GM18858 (cell line): ENCODE measurements around the gene AOX1.
"Not testable (repeated sequence)": the region's sequence is repeated elsewhere in the genome, so short reads cannot be mapped to it uniquely, and the experiment has no call there.

Source experiments
- ATAC-seq: cut with Tn5 transposase; IDR thresholded peaks from one replicate; pipeline ENCODE4 v1.9.1; 2021; ENCODE audit not compliant: unreplicated experiment

The AOX1 gene

DNA sequence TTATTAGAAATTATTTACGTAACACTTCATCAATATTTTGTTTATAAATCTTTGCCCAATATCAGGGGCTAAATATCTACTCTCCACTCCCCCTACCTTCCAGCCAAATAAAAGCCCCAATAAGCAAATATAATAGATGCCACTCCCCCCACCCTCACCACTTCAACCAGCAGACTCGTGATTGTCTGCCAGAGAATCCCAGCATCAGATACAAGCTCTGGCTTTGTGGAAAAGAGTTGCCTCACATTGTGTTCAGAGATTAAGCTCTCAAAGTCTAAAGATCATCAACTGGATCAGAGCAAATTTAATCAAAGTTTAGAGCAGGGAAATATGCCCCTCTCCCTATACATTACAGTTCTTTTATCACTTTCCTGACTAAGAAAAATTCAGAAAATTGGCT, 39.5 kb downstream of the AOX1 start:
- ATAC-seq, result no peak

- no peak for ATAC-seq
These were observed 40.1 kb downstream of the AOX1 start for GRCh38 chr2:200625958-200626363.

DNA sequence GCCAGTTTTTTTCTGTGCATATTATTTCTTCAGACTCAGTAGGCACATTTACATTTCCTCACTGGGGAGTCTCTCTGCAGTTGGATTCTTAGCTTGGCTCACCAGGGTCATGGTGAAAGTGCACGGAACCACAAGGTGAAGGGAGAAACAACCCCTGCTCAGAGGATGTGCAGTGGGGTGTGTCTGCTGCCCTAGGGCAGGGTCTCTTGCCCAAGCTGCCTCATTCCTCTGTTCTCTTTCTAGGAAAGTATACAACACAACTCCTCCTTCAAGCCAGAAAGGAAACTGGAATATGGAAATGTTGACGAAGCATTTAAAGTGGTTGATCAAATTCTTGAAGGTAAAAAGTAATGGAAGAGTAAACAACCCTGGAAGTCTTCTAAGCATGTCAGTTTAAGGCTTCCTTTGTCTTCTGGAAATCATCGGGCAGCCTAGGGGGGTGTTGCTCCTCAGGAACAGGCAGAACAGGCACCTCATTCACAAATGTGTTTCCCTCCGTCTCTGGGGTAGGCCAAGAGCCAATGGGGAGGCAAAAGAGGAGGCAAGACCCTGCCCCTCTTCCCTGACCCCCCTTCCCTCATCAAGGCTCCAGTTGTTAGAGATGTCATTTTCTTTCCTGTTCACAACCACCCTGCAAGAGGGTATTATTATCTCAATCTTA, 41.4 kb downstream of the AOX1 start:
- ATAC-seq, result no peak

DNA sequence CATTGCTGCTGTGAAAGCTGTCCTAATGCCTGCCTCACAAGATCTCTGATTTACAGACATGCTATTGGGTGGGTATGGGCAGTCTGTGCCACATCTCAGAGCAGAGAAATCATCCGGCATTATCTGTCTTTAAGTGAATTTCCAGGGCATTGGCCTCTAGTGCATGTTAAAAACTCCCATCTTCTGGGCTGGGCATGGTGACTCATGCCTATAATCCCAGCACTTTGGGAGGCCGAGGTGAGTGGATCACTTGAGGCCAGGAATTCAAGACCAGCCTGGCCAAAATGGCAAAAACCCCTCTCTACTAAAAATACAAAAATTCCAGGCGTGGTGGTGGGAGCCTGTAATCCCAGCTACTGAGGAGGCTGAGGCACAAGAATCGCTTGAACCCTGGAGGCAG, 42.6 kb downstream of the AOX1 start:
- not testable (repeated sequence) for ATAC-seq

- no peak for ATAC-seq
These were observed 45.5 kb downstream of the AOX1 start for GRCh38 chr2:200631287-200631686.

DNA sequence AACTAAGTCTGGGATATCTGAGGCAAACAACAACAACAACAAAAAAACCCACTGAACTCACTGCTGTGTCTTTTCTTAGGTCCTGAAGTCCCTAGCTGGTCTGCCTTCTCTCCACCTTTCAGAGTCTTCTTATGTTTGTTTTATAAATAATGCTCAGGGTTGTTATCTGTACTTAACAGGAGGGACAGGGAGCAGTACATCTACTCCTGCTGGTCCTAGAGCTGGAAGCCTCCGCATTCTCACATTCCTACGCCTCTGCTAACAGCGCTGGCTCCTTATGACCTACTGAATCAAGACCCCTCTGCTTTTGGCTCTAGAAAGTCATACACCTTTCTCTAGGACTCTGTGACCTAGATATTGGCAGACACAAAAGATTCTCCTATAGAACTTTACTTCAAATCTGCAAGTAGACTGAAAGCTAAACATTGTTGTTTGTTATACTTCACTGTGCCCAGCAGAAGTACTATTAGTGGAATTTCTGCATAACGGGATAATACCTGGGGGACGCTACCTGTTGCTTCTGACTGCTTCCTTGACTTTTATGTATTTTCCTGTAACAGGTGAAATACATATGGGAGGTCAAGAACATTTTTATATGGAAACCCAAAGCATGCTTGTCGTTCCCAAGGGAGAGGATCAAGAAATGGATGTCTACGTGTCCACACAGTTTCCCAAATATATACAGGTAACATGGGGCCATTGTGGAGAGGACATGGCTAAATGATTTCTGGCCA, 48.6 kb downstream of the AOX1 start:
- ATAC-seq, result no peak

DNA sequence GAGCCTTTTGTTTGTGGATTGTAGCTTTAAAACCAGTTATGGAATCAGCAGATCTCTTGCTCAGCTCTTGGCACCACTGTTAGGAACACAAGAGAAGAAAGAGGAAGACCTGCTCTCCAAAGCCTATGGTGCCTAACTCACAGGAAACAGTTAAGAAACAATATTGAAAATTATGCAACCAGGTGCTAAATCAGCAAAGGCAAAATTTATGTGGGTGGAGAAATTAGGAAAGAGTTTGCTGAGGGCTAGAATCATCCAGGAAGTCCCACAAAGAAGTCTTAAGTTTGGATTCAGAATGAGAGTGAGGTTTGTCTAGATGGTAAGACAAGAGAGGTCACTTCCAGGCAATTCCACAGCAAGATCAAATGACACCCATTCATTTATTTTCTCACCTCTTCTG, 49.4 kb downstream of the AOX1 start:
- no peak for ATAC-seq

DNA sequence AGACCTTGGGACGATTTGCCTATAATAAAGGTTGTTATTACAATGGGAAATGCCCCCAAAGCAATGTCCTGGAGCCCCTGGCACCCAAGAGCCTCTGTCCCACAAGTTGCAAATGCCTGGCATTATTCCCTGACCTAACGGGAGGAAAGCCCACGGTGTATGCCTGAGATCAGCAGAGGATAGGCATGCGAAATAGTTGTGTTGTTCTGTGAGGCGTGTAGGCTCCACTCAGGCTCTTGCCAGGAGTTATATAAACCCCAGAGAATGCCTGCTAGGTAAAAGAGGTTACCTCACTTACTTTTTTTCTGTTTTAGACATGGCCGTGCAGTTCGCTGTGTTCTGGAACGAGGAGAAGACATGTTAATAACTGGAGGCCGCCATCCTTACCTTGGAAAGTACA, 52.1 kb downstream of the AOX1 start:
- ATAC-seq, result no peak

DNA sequence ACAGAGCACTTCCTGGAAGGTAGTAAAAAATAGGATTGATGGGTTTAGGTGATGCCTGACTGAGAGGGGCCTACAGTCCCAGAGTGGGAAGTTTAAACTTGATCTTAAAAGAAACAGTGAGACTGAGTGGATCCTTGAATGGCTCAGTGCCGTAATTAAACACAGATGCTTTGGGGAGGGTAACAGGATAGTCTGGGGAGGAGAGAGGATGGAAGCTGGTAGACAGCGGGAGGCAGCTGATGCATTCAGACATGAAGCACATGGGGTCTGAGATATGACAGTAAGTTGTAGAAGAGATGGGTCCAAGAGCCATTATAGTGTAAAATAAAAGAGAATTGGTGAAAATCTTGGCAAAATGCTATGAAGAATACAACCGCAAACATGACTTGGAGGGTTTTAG, 54.4 kb downstream of the AOX1 start:
- no peak for ATAC-seq

GRCh38 chr2:200640901-200641300, 55.1 kb downstream of the AOX1 start:
- ATAC-seq, result no peak

GRCh38 chr2:200648518-200649281, 62.9 kb downstream of the AOX1 start:
- not testable (repeated sequence) for ATAC-seq

DNA sequence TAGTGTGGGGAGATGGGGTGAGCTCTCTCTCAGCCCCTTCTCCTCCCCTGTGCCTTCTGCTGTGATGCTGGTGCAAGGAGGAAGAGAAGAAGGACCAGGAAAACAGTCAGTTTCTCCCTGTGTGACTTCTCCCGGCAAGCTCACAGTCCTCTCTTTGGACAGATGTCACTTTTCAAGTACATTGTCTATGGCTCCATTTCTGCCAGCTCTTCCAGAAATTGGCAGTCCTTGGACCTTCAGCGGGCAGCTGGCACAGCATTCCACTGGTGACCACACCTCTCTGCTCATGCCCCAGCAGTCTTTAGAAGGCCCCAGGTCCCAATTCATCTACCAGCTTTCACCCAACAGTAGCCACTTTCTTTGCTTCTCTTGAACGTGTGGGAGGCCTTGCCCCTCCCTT, 63.9 kb downstream of the AOX1 start:
- no peak for ATAC-seq

- ATAC-seq, result no peak
These were observed 64.4 kb downstream of the AOX1 start for GRCh38 chr2:200650195-200650594.

- ATAC-seq, result no peak
These were observed 66.3 kb downstream of the AOX1 start for GRCh38 chr2:200652158-200652557.

GRCh38 chr2:200653021-200653420, 67.2 kb downstream of the AOX1 start:
- ATAC-seq, result no peak

DNA sequence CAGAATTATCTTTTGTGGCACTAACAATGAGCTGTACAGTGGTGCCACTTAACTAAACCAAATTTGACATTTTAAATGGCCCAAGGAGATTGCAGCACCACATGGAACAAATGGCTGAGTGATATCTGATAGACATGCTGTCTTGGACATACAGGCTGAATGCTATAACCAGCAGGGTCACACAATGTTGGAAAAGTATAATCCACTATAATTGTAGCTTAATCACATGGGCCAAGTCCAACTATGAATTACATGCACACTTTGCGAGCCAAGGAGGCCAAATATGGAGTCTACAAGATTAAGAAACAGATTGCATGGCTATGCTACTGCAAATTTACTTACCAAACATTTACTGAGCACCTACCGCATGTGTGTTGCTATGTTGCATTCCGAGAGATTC, 69.0 kb downstream of the AOX1 start:
- no peak for ATAC-seq

DNA sequence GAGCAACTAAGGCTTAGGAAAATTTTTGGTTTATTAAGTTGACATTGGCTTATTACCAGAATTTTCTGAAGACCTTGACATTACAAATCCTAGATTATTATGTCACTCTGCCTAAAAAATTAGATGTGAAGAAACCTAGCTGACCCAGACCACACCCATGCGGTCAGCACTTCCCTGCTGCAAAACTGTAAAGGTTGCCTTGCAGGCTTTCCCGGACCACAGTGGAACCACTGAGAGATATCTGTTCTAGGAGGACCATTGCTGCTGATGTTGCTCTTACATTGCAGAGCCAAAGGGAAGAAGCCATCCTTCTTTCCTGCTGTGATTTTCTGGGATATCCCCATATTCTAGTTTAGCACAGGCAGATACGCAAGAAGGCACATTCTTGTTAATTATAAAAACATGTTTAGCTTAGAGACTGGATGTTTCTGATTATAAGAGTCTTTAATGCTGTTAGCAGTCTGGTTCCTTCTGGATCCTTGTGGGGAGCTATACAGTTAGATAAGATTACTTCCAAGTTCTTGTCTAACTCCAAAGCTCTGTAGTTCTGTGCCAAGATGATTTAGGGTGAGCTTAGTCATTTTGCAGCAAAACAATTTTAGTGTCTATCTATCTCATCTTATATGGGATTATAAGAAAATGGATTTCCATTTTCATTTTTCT, 70.2 kb downstream of the AOX1 start:
- ATAC-seq, result no peak

DNA sequence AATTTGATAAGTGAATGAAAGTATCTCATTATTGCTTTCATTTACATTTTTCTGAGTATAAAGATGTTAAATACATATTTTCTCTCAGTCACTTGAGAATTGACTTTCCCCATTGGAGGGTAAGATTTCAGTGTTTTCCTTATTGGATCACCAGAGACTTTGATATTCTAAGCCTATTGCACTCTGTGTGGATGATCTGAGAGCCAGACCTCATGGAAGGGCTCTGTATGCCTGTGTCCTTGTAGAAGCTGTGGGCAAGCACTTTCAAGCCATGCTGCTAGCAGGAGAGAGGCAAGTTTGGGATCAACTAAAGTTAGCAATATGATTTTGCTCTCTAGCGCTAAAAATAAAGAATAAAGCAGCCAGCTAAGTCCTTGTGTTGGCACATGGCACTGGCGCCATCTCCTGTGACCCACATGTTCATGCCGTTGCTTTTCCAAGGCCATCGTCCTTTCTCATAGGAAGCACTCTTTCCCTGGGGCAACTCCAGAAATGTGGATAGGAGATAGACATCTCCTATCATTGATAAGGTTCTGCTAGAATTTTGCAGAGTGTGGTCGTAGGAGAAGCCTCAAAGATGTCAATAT, 72.6 kb downstream of the AOX1 start:
- no peak for ATAC-seq

- ATAC-seq, result no peak
These were observed 73.6 kb downstream of the AOX1 start for GRCh38 chr2:200659410-200659809.

GRCh38 chr2:200661477-200661876, 75.7 kb downstream of the AOX1 start:
- no peak for ATAC-seq

- ATAC-seq, result no peak
These were observed 76.9 kb downstream of the AOX1 start for GRCh38 chr2:200662727-200663126.
